ENCODE results near the gene COL19A1. TPM values are rescaled to one million over a fixed set of nuclear protein-coding genes. Genes with fewer than 3 reads are reported as not detected.

The COL19A1 gene
- total and polyA plus RNA-seq, 2 experiments from 2014 or later: not detected

DNA sequence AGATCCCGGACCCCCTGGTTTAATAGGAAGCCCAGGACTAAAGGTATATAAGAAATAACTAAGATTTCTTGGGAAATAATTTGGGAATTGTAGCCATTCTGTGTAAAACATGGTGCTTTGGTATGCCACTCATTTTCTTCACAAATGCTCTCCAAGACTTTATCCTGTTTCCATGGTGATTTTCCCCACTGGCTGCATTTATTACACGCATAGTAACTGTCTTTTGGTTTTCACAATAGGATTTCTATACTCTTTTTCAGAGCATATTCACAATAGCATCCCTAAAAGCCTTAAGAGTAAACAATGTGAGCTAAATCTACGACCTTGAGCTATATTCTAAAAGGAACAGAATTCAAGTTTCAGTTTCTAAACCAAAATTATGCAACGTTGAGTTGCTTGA lies 275.7 kb downstream of the COL19A1 start:
- Histone ChIP-seq H3K36me3 (ENCODE audit: insufficient read depth) (no peaks in the 10 kb centered on the region), H3K79me2 (replicated peaks; ENCODE audit: insufficient read depth) (no peaks in the 10 kb centered on the region), H3K27me3 (ENCODE audit: insufficient read depth) (no peaks in the 10 kb centered on the region), H3K4me1 (ENCODE audit: insufficient read depth) (peaks cover 30% of the 10 kb centered on the region), H3K4me2 (no peak overlapping the region), H2AFZ (no peak overlapping the region), H3K9me2 (ENCODE audit: insufficient read depth) (no peaks in the 10 kb centered on the region), H3K27ac (ENCODE audit: low read depth) (no peak overlapping the region), H4K20me1 (replicated peaks; ENCODE audit: insufficient read depth) (no peaks in the 10 kb centered on the region), H3F3A (replicated peaks; ENCODE audit: low read depth) (no peaks in the 10 kb centered on the region), H3K4me3 (no peak overlapping the region)
- no peaks in the 10 kb centered on the region; the same call in 2 of the 3 replicates for H3K9me3 Mint-ChIP-seq
- DNase-seq (ENCODE audit: low spot score) (no peak), ATAC-seq (no peak)
- H3K4me1 Mint-ChIP-seq: peaks cover 35% of the 10 kb centered on the region
- no peak overlapping the region for H3K4me3 Mint-ChIP-seq
- H3K27me3 Mint-ChIP-seq (ENCODE audit: insufficient read depth, low read depth, poor library complexity): no peaks in the 10 kb centered on the region
- TF ChIP-seq JUNB (IDR thresholded peaks at IDR 0.05; ENCODE audit: unreplicated experiment) (no peak), EZH2phosphoT487 (IDR thresholded peaks at IDR 0.05; ENCODE audit: unreplicated experiment) (no peak), REST (IDR thresholded peaks at IDR 0.05; ENCODE audit: unreplicated experiment) (no peak)
- TF ChIP-seq, protein P1, sequence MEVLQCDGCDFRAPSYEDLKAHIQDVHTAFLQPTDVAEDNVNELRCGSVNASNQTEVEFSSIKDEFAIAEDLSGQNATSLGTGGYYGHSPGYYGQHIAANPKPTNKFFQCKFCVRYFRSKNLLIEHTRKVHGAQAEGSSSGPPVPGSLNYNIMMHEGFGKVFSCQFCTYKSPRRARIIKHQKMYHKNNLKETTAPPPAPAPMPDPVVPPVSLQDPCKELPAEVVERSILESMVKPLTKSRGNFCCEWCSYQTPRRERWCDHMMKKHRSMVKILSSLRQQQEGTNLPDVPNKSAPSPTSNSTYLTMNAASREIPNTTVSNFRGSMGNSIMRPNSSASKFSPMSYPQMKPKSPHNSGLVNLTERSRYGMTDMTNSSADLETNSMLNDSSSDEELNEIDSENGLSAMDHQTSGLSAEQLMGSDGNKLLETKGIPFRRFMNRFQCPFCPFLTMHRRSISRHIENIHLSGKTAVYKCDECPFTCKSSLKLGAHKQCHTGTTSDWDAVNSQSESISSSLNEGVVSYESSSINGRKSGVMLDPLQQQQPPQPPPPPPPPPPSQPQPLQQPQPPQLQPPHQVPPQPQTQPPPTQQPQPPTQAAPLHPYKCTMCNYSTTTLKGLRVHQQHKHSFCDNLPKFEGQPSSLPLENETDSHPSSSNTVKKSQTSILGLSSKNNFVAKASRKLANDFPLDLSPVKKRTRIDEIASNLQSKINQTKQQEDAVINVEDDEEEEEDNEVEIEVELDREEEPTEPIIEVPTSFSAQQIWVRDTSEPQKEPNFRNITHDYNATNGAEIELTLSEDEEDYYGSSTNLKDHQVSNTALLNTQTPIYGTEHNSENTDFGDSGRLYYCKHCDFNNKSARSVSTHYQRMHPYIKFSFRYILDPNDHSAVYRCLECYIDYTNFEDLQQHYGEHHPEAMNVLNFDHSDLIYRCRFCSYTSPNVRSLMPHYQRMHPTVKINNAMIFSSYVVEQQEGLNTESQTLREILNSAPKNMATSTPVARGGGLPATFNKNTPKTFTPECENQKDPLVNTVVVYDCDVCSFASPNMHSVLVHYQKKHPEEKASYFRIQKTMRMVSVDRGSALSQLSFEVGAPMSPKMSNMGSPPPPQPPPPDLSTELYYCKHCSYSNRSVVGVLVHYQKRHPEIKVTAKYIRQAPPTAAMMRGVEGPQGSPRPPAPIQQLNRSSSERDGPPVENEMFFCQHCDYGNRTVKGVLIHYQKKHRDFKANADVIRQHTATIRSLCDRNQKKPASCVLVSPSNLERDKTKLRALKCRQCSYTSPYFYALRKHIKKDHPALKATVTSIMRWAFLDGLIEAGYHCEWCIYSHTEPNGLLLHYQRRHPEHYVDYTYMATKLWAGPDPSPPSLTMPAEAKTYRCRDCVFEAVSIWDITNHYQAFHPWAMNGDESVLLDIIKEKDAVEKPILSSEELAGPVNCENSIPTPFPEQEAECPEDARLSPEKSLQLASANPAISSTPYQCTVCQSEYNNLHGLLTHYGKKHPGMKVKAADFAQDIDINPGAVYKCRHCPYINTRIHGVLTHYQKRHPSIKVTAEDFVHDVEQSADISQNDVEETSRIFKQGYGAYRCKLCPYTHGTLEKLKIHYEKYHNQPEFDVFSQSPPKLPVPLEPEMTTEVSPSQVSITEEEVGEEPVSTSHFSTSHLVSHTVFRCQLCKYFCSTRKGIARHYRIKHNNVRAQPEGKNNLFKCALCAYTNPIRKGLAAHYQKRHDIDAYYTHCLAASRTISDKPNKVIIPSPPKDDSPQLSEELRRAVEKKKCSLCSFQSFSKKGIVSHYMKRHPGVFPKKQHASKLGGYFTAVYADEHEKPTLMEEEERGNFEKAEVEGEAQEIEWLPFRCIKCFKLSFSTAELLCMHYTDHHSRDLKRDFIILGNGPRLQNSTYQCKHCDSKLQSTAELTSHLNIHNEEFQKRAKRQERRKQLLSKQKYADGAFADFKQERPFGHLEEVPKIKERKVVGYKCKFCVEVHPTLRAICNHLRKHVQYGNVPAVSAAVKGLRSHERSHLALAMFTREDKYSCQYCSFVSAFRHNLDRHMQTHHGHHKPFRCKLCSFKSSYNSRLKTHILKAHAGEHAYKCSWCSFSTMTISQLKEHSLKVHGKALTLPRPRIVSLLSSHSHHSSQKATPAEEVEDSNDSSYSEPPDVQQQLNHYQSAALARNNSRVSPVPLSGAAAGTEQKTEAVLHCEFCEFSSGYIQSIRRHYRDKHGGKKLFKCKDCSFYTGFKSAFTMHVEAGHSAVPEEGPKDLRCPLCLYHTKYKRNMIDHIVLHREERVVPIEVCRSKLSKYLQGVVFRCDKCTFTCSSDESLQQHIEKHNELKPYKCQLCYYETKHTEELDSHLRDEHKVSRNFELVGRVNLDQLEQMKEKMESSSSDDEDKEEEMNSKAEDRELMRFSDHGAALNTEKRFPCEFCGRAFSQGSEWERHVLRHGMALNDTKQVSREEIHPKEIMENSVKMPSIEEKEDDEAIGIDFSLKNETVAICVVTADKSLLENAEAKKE (CRISPR knock-in tag; IDR thresholded peaks at IDR 0.05): no peak
- no peaks in the 10 kb centered on the region for H3K36me3 Mint-ChIP-seq (ENCODE audit: low read depth)
- H3K27ac Mint-ChIP-seq: no peak overlapping the region

Measured in GM23338 (cell line).